HT1080 (cell line): Measurements from ENCODE around the gene THAP4. TPM values are rescaled to one million over a fixed set of nuclear protein-coding genes. Genes with fewer than 3 reads are reported as not detected.
A peak's percentile ranks its signal among the peaks of the same experiment; 100 is the strongest.
"Not testable (repeated sequence)": the region's sequence is repeated elsewhere in the genome, so short reads cannot be mapped to it uniquely, and the experiment has no call there.

Source experiments
- DNase-seq: peaks from one replicate; pipeline ENCODE4 v3.0.0-alpha.2; 2015; ENCODE audit warnings: low read depth
- total RNA-seq: library from RNA; depleted of rRNA; stranded (reverse); fragments of >200 nt; shearing (Covaris generic); gene quantifications from 2 replicates; pipeline ENCODE4 v1.2.3, GENCODE V29; 2014

Gene THAP4
- total RNA-seq, 1 experiment from 2014 or later = 103 TPM

DNA sequence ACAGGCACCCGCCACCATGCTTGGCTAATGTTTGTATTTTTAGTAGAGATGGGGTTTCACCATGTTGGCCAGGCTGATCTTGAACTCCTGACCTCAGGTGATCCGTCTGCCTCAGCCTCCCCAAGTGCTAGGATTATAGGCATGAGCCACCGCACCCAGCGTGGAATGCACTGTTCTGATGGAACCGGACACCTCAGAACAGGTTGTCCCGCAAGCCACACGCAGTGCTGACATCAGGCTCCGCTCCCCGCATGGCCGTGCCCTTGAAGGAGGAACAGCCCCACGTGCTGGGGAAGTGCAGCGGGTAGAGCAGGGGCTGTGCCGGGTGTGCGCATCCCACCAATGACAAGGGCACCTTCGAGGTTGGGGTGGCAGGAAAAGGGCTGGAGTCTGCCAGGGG is 69.7 kb downstream of the THAP4 start:
- DNase-seq = not testable (repeated sequence)

DNA sequence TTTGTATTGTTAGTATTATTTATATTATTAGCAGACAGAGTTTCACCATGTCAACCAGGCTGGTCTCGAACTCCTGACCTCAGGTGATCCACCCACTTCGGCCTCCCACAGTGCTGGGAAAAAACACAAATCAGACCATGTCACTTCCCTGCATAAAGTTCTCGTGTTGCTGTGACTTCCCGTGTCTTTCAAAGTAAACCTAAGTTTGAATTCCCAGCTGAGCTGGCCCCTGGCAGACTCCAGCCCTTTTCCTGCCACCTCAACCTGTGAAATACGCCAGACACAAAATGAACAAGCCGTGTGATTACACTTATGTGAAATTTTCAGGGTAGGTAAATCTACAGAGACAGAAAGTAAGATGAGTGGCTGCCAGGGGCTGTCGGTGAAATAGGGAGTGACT is 70.5 kb downstream of the THAP4 start:
- DNase-seq = no peak

DNA sequence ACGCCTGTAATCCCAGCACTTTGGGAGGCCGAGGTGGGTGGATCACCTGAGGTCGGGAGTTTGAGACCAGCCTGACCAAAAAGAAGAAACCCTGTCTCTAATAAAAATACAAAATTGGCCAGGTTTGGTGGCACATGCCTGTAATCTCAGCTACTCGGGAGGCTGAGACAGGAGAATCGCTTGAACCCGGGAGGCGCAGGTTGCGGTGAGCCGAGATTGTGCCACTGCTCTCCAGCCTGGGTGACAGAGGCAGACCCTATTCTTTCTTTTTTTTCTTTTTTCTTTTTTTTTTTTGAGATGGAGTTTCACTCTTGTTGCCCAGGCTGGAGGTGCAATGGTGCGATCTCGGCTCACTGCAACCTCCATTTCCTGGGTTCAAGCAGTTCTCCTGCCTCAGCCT is 70.9 kb downstream of the THAP4 start:
- DNase-seq = not testable (repeated sequence)

DNA sequence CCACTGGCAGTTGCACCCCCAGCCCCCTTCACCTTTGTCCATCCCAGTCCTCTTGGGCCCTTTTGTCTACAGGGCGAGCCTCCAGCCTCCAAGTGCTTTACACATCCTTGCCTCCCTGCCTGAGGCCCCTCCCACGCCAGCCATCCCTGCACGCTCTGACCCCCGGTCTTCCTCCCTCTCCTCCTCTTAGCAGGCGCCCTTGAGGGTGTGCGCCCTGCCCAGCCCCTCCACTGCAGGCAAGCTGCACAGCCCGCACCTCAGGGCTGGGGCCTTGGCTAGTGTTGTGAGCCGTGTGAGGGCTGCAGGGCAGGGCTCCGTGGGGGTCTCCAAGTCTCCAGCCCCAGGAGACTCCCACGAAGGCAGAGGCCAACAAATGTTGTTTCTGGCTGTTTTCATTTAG is 71.5 kb downstream of the THAP4 start:
- DNase-seq = no peak

DNA sequence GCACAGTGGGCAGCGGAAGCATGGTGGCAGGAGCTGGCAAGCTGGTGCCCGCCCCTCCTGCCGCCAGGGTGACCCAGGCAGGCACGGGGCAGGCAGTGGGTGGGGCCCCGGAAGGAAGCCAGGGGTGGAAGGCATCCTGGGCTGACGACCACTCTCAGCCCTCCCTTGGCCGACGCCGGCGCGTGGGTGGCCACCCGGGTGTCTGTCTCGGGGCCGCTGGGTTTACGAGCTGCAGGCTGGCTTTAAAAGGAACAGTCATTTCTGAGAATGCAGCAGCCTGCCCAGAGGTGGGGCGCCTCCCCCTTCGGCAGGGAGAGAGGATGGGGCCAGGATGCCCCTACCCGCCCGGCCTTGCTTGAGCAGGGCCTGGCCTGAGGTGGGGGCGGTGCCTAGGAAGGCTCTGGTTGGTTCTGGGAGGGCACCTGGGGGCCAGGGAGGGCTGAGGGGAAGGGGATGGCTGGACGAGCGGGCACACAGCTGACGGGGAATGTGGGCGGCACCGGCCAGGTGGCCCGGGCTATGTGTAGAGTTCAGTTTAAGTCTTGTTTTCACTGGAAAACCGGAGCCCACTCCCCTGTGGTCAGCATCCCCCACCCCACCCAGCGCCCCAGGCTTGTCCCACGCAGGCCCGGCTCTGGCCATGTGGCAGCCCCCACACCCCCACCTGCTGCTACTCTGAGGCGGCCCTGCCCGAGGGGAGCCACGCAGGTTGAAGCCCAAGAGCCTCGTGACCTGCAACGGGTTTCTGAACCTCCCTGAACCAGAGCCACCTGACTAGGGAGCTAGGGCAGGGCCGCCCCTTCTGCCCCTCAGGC is 72.2 kb downstream of the THAP4 start:
- no peak for DNase-seq

DNA sequence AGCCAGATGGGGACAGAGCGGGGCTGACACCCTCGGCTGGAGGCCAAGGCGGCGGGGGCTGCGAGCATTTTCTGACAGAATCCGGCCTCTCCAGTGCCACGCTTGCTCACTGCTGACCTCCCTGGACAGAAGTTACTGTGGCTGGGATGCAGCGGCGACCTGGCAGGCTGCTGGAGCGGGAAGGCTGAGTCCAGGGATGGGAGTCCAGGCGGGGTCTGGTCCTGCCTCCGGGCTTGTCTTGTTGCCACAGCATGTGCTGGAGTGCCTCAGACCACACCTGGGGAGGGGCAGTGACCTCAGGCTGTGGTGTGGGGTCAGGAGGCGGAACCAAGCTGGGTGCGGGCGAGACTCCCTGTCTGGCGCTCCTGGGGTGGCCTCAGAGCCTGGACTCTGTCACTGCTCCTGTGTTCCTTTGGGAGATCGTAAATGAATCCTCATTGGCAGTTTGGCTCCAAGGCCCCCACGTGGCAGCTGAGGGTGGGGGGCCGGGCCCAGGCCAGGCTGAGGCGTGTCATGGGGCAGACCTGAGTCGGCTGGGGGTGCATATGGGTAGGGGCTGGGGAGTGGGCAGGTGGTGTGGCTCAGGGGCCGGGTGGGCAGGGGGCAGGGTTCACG is 72.9 kb downstream of the THAP4 start:
- DNase-seq = no peak

DNA sequence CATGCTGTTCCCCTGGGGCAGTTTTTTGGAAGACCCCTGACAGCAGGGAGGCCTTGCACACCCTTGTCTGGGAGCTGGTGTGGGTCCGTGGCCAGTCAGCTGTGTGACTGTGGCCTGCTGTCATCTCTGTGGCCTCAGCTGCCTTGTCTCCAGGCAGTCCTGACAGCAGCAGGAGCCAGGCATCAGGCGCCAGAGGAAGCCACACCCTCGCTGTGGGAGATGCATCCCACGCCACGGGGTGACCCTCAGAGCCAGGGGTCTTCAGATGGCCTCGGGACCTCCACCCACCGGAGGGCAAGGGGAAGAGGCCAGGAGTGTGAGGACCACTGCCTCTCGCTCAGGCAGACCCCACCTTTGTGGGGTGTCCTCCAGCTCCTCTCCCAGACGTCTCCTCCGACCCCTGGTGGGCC is 73.4 kb downstream of the THAP4 start:
- no peak for DNase-seq

DNA sequence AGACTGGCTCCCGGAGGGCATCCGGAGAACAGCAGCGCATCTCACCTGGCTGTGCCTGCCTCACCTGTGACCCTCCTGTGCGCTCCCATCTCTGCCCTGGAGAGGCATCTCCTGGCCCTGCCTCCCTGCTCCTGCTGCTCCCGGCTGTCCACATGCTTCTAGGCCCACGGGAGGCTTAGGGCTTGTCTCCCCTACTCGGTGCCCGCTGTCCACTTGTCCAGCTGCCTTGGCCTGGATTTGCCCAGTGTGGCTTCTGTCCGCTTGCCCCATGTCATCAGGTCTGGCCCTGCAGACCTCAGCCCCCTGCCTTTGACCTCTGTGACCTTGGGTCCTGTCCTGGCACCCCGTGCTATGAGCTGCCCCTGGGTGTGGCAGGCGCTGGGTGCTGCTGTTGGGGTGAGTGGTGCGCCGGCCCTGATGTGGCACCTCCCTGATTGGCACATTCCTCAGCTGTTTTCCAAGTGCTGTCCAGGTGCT is 73.9 kb downstream of the THAP4 start:
- DNase-seq = no peak

DNA sequence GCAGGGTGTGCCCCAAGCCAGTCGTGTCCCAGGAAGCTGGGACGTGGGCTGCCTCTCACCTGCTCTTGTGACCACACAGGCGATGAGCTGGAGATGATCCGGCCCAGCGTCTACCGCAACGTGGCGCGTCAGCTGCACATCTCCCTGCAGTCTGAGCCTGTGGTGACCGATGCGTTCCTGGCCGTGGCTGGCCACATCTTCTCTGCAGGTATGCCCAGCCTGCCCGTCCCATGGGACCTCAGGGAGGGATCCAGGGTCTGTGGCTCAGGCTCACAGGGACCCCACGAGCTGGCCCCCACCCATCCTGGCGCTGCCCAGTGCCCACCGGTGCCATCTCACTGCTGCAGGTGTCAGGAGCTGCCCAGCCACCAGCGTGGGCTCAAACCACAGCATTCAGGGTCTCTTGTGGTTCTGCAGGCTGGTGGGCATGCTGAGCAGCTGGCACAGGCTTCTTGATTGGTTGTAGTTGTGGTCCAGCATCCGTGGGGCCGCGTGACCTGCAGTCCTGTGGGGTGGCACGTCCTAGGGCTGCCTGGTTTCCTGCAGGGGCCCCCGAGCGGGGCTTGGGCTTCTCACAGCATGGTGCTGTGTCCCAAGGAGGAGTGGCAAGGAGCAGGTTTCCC is 74.6 kb downstream of the THAP4 start:
- DNase-seq = no peak

DNA sequence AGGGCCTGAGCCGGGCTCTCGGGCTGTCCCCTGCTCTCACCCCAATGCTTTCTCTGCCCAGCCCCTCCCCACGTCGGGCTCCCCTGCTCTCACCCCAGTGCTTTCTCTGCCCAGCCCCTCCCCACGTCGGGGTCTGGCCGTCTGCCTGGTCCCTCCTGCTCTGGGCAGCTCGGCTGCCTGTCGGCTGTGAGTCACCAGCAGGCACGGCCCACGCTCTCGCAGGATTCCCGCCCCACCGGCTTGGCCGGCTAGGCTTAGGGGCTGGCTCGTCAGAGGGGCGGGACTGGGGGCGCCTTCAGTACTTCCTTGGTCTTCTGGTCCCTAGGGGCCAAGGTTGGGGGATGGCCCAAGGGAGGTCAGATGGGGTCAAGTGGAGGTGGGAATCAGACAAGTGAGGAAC is 75.1 kb downstream of the THAP4 start:
- DNase-seq = peak; percentile 58

DNA sequence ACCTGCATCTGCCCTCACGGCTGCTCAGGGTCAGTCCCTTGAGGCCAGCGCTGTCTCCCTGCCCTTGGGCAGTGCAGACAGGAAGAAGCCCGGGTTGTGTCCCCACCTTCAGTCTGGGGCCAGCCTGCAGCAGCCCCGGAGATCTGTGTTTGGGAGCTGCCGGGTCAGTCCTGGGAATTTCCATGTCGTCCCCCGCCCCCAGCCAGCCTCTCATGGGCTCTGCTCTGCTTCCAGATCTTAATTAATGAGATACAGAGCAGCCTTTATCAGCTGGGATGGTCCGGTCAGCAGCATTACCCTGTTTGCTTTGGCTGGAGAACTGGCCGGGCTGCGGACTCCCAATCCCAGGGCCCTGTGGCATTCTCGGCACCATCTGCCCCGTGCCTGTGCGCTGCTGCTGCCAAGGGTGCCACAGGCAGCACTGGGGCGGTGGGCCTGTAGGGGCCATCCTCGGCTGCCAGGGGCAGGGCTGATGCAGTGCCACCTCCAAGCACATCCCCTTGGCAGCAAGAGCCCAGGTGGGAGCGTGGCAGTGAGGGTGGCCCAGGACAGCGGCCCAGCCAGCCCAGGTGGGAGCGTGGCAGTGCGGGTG is 76.0 kb downstream of the THAP4 start:
- DNase-seq = no peak

DNA sequence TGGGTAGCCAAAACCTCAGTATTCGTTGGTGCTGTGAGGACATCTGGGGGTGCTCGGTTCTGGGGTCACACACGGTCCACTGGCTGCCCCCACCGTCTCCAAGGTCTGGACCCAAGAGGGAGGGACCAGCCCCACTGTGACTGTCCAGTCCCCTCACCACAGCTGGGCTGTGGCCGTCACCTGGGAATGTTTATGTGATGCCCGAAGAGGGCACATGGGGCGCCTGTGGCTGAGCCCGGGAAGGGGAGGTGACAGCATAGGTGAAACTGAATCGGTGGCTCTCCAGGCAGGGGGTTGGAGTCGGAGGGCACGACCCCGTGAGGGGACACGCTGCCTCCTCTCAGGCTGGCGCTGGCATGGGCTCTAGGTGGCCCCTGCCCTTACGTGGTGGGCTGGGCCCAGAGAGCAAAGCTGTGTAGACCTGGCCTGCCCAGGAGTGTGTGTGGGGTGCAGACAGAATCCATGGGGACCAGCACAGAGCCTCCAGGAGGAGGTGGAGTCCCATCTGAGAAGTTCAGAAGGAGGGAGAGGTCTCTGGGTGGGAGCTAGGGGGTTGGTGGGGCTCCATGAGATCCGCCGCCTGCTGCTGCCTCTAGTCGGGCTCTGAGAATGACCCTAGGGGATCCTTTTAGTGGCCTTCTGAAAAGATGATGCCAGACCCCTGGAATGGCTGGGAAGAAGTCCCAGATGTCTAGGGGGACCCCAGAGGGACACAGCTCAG is 76.6 kb downstream of the THAP4 start:
- DNase-seq = no peak

DNA sequence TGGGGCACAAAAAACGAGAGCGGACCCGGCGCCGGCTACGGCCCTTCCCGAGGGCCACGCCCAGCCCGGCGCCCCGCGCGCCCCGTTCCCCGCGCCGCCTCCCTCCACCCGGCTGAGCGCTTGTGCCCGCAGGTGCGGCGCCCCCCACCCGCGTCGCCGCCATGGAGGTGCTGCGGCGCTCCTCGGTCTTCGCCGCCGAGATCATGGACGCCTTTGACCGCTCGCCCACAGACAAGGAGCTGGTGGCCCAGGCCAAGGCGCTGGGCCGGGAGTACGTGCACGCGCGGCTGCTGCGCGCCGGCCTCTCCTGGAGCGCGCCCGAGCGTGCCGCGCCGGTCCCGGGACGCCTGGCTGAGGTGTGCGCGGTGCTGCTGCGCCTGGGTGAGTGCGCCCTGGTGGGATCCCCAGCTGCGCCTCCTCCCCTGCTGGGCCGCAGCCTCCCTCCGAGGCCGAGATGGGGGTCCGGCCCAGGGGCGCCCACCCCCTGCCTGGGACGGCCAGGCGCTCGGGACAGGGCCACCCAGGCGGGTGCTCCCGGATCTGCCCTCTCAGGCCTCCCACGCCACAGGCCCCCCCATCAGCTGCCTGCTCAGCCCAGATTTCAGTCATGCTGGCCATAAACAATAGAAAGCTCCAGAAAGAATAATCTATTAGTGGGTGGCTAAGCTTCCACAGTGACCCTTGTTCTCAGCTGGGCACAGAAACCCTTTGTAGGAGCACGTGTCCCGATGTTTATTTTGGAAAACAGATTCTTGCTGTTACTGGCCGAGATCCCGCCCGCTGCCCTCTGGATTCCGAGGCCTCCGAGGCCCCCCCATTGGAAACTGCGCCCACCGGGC is 77.4 kb downstream of the THAP4 start:
- peak; percentile 45 for DNase-seq

DNA sequence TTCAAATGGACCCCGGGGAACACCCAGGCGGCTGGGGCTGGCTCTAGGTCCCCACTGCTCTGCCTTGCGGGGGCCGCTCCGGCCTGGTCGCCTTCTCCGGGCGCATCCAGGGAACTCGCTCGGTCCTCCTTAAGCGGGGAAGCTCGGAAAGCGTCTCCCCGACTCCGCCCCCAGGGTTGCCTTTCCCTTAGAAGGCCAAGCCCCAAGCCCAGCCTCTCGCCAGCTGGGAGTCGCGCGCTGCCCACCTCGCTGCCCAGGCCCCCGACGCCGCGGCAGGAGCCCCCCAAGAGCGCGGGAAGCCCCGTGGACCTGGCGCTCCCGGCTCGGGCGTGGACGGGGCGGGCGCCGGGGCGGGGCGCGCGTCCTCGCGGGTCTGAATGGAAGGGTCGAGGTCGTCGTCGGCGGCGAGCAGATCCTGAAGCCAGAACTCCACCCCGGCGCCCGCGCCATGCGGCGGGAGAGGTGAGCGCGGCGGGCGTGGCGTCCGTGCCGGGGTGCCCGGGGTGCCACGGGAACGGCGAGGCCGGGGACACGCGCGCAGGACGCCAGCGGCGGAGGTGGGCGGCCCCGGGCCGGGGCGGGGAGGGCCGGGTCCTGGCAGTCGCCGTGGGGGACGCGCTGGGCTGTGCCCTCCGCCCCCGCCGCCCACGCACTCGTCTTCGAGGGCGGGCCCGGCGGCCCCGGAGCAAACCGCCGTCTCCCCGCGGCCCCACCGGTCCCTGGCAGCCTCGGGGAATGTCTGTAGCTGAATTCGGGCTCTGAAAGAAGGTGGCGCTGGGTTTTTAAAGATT is 78.2 kb downstream of the THAP4 start, which contains the start of gene BOK:
Gene BOK, plus strand, starts transcription at position 214 of the 791 bp plus-strand sequence. CDS start 739 bp downstream, outside the sequence.
- peak; percentile 70 for DNase-seq

DNA sequence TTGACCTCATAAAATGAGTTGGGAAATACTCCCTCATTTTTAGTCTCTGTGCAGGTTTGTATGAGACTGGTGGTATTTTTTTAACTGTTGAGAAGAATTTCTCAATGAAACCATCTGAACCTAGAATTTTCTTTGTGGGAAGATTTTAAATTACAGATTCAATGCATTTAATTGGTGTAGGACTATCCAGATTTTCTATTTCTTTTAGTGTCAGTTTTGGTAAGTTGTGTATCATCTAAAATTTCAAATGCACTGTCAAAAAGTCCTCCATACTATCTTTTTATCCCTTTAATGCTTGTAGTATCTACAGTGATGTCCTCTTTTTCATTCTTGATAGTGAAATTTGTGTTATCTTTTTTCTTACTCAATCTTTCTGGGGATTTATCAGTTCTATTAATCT is 80.2 kb downstream of the THAP4 start:
- no peak for DNase-seq

DNA sequence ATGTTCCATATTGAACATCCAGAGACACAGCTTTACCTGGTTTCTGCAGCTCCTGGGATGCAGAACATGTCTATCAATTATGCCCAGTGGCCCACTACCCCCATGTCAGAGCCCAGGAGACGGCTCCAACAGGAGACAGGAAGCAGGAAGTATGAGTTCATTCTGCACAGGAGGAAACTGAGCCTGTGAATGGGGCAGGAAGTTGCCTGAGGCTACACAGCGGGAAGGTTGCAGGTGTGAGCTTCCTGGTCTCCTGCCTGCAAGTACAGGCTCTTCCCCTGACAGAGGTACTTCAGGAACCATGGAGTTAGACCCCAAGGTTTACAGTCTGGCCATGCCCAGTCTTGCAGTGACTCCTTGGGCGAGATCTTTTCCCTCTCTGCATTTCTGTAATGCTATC is 81.2 kb downstream of the THAP4 start:
- peak; percentile 47 for DNase-seq

DNA sequence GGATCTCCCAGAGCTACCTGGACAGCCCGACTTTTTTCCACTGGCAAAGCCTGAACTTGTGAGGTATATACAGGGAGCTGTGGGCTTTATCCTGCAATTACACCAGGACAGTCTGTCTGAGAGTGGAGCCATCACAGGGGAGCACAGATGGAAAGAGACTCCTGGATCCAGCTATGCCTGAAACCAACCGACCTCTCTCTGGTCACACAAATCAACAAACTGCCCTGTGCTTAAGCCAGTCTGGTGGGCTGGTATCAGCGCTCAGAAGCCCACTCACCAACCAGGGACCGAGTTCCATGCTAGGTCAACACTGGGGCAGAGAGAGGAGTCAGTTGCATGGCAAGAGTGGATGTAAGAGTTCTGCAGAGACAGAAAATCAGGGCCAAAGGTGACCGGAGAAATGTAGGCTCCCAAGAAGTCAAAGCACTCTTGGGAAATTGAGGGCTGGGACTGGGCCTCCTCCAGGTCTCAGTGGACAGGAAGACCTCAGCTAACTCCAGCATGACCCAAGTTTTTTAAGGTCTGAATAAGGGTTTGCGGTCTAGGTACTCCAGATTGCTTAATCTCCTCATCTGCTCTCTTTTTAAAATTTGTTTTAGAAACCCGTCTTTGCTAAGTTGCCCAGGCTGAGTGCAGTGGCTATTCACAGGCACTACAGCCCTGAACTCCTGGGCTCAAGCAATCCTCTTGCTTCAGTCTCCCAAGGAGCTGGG is 82.2 kb downstream of the THAP4 start:
- DNase-seq = no peak

DNA sequence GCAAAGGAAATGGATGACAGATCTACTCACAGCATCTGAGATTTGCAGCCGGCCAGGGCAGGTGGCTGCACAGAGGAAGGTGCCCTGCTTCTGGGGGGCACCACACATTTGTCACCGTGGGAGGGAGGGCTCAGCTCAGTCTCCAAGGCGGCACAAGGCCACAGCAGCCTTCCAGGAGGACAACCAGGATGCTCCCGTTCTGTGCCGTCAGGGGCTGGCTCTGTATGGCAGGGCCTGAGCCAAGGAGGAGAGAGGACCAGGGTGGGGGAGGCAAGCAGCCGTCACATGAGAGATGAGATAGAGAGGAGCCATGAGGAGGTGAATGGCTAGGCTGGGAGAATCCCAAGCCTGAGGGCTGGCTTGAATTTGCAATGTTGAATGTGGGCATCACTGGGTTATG is 83.0 kb downstream of the THAP4 start:
- no peak for DNase-seq

DNA sequence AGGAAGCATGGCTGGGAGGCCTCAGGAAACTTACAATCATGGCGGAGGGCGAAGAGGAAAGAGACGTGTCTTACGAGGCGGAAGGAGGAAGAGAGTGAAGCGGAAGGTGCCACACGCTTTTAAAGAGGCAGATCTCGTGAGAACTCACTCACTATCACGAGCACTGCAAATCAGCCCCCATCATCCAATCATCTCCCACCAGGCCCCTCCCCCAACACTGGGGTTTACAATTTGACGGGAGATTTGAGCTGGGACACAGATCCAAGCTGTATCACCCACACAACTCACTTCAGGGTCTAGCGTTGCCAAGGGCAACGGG is 83.5 kb downstream of the THAP4 start:
- no peak for DNase-seq
